Activated CD4-positive, alpha-beta T cell treated with anti-CD3 and anti-CD28 coated beads for 36 hours (primary cell): ENCODE measurements around the gene BTBD6. TPM values are rescaled to one million over a fixed set of nuclear protein-coding genes. Genes with fewer than 3 reads are reported as not detected.

ENCODE experiments used
- total RNA-seq, 2 experiments: library from RNA; stranded (reverse); gene quantifications; one replicate each; pipeline ENCODE4 v1.2.3, GENCODE V29; 2021

Gene BTBD6
- total RNA-seq, 2 experiments from 2014 or later: 18.9 to 23.2 TPM

Other genes starting within 250 kb of the BTBD6 start
- gene CDCA4, start 227.4 kb upstream of the BTBD6 start, total RNA-seq: 10 to 100 TPM; 52.0 to 62.7 TPM
- gene GPR132, start 183.1 kb upstream of the BTBD6 start, total RNA-seq: 10 to 100 TPM; 27.7 to 35.4 TPM
- gene JAG2, start 79.8 kb upstream of the BTBD6 start, total RNA-seq: 1 to 10 TPM; 3.2 to 3.6 TPM
- gene NUDT14, start 67.2 kb upstream of the BTBD6 start, total RNA-seq: 10 to 100 TPM; 12.3 to 13.5 TPM
- 10 to 100 TPM; 20.0 to 28.1 TPM for gene BRF1, start 52.5 kb downstream of the BTBD6 start, total RNA-seq
- 10 to 100 TPM; 30.6 to 32.9 TPM for gene PACS2, start 66.2 kb downstream of the BTBD6 start, total RNA-seq
- 1 to 10 TPM; 1.4 to 2.4 TPM for gene TEX22, start 150.0 kb downstream of the BTBD6 start, total RNA-seq
- gene MTA1, start 171.3 kb downstream of the BTBD6 start, total RNA-seq: 100 to 1,000 TPM; 136 to 152 TPM
- gene CRIP2, start 226.3 kb downstream of the BTBD6 start, total RNA-seq: 1 to 10 TPM; 1.1 to 1.2 TPM
- gene CRIP1, start 238.4 kb downstream of the BTBD6 start, total RNA-seq: 100 to 1,000 TPM; 182 to 186 TPM
- gene TEDC1, start 242.7 kb downstream of the BTBD6 start, total RNA-seq: 10 to 100 TPM; 21.7 to 31.8 TPM